Measurements from ENCODE around the gene ATG5. TPM values are rescaled to one million over a fixed set of nuclear protein-coding genes. Genes with fewer than 3 reads are reported as not detected.

The ATG5 gene
- total and polyA plus RNA-seq, 2 donors (not counting 1 experiment from before 2014, with no cell fraction given) = 13.6 to 26.3 TPM

DNA sequence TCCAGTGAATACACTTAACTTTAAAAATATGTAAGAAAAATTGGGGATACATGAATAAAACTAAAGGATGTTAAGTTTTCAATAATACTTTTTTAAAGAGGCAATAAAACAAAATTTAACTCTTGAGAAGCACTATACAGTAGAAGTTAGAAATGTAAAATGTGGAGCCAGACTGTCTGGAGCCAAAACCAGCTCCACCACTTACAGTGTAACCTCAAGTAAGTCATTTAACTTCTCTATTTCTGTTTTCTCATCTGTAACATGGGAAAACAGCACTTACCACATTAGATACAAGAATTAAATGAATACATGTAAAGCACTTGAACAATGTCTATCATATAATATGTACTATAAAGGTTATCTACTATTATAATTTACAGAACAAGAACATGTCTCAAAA is 6.7 kb downstream of the ATG5 start:
- peaks cover 1 to 6% of the 10 kb centered on the region in 2 donors for H3K4me1 ChIP-seq (ENCODE audit: control insufficient read depth in 2 of 2, insufficient read depth in 2 of 2, low read length in 2 of 2)
- H3K9ac ChIP-seq (ENCODE audit: low read length) = no peak overlapping the region
- DNase-seq = no peak
- H3K4me3 Mint-ChIP-seq = no peak overlapping the region
- H3K27me3 Mint-ChIP-seq = no peaks in the 10 kb centered on the region
- peaks cover 71% of the 10 kb centered on the region for H3K79me2 ChIP-seq (ENCODE audit: control insufficient read depth, insufficient read depth, low read length)
- ATAC-seq (ENCODE audit: low read depth) = no peak
- H2AFZ ChIP-seq (ENCODE audit: insufficient read depth, low read depth, low read length, poor library complexity, severe bottlenecking) = no peak overlapping the region
- intact Hi-C loops (cut with micrococcal nuclease) = no loop called here
- no peak overlapping the region for H3K4me2 ChIP-seq (replicated peaks; ENCODE audit: low read depth, low read length, poor library complexity, severe bottlenecking)
- no peaks in the 10 kb centered on the region for H3K9me3 Mint-ChIP-seq (ENCODE audit: insufficient read depth)
- CTCF ChIA-PET = interaction anchor here (1.3 to 1.6 kb wide), 2 partner anchors 16 to 21 kb away, joined by 3 read pairs; no protein-coding TSS in a partner anchor
- H3K27ac Mint-ChIP-seq = no peak overlapping the region
- peaks cover 46% of the 10 kb centered on the region for H3K4me1 Mint-ChIP-seq
- H3K9me3 ChIP-seq (ENCODE audit: control extremely low read depth in 1 of 3, control insufficient read depth in 2 of 3, insufficient read depth in 1 of 3, low read length in 2 of 3) = no peaks in the 10 kb centered on the region
- POLR2A ChIA-PET = no interaction called here
- peaks cover 1 to 11% of the 10 kb centered on the region in 2 experiments for H3K36me3 ChIP-seq (replicated peaks in 1 of 2; ENCODE audit: control extremely low read depth in 1 of 2, control insufficient read depth in 1 of 2, extremely low read depth in 1 of 2, insufficient read depth in 2 of 2, low read length in 1 of 2)
- TF ChIP-seq EZH2 (IDR thresholded peaks at IDR 0.05; ENCODE audit: borderline replicate concordance, insufficient read depth, low read depth, low read length, poor library complexity, severe bottlenecking) = no peak
- TF ChIP-seq, protein P1, sequence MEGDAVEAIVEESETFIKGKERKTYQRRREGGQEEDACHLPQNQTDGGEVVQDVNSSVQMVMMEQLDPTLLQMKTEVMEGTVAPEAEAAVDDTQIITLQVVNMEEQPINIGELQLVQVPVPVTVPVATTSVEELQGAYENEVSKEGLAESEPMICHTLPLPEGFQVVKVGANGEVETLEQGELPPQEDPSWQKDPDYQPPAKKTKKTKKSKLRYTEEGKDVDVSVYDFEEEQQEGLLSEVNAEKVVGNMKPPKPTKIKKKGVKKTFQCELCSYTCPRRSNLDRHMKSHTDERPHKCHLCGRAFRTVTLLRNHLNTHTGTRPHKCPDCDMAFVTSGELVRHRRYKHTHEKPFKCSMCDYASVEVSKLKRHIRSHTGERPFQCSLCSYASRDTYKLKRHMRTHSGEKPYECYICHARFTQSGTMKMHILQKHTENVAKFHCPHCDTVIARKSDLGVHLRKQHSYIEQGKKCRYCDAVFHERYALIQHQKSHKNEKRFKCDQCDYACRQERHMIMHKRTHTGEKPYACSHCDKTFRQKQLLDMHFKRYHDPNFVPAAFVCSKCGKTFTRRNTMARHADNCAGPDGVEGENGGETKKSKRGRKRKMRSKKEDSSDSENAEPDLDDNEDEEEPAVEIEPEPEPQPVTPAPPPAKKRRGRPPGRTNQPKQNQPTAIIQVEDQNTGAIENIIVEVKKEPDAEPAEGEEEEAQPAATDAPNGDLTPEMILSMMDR (IDR thresholded peaks at IDR 0.05) = no peak
- no peak overlapping the region for H3K27ac ChIP-seq (ENCODE audit: low read length in 2 of 2)
- H3K27me3 ChIP-seq (replicated peaks in 1 of 4; ENCODE audit: control extremely low read depth in 1 of 4, control insufficient read depth in 3 of 4, insufficient read depth in 4 of 4, low read length in 3 of 4) = no peaks in the 10 kb centered on the region
- H4K20me1 ChIP-seq (ENCODE audit: control insufficient read depth, insufficient read depth, low read length, poor library complexity, severe bottlenecking) = peaks cover 38% of the 10 kb centered on the region
- H3K4me3 ChIP-seq (ENCODE audit: control extremely low read depth in 1 of 5, extremely low read depth in 1 of 5, insufficient read depth in 1 of 5, low read depth in 2 of 5, low read length in 4 of 5) = no peak overlapping the region

DNA sequence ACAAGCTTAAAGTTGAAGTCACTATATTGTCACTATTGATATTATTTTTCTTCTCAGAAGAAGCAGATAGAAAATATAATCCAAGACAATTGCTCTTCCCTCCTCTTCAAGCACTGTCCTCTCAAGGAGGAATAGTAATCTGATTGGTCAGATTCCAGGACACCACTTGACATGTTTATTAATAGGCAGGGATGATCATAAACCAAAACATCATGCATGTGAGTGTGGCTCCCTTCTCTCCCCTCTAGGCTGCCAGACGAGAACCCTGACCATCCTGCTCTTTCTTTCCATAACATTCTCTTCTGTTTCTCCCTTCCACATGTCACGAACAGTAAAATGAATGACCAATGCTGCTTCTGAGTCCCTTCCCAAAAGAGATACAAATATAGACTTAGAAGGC is 7.5 kb downstream of the ATG5 start:
- ChIA-PET POLR2A (no interaction called here), CTCF (interaction anchor here (1.6 kb wide), 1 partner anchor 22 kb away, joined by 3 read pairs; no protein-coding TSS in a partner anchor)
- Histone ChIP-seq H3K27ac (ENCODE audit: low read length in 2 of 2) (no peak overlapping the region), H3K4me3 (ENCODE audit: control extremely low read depth in 1 of 5, extremely low read depth in 1 of 5, insufficient read depth in 1 of 5, low read depth in 2 of 5, low read length in 4 of 5) (no peak overlapping the region), H3K9ac (ENCODE audit: low read length) (no peak overlapping the region), H3K4me1 (ENCODE audit: control insufficient read depth in 2 of 2, insufficient read depth in 2 of 2, low read length in 2 of 2) (peaks cover 3 to 4% of the 10 kb centered on the region in 2 donors), H3K4me2 (replicated peaks; ENCODE audit: low read depth, low read length, poor library complexity, severe bottlenecking) (no peak overlapping the region), H3K9me3 (ENCODE audit: control extremely low read depth in 1 of 3, control insufficient read depth in 2 of 3, insufficient read depth in 1 of 3, low read length in 2 of 3) (no peaks in the 10 kb centered on the region), H2AFZ (ENCODE audit: insufficient read depth, low read depth, low read length, poor library complexity, severe bottlenecking) (no peak overlapping the region), H3K79me2 (ENCODE audit: control insufficient read depth, insufficient read depth, low read length) (peaks cover 69% of the 10 kb centered on the region), H3K36me3 (replicated peaks in 1 of 2; ENCODE audit: control extremely low read depth in 1 of 2, control insufficient read depth in 1 of 2, extremely low read depth in 1 of 2, insufficient read depth in 2 of 2, low read length in 1 of 2) (peaks cover 1 to 11% of the 10 kb centered on the region in 2 experiments), H4K20me1 (ENCODE audit: control insufficient read depth, insufficient read depth, low read length, poor library complexity, severe bottlenecking) (peaks cover 41% of the 10 kb centered on the region), H3K27me3 (replicated peaks in 1 of 4; ENCODE audit: control extremely low read depth in 1 of 4, control insufficient read depth in 3 of 4, insufficient read depth in 4 of 4, low read length in 3 of 4) (no peaks in the 10 kb centered on the region)
- peaks cover 44% of the 10 kb centered on the region for H3K4me1 Mint-ChIP-seq
- DNase-seq (no peak), ATAC-seq (ENCODE audit: low read depth) (no peak)
- H3K27ac Mint-ChIP-seq = no peak overlapping the region
- no peaks in the 10 kb centered on the region for H3K9me3 Mint-ChIP-seq (ENCODE audit: insufficient read depth)
- H3K27me3 Mint-ChIP-seq = no peaks in the 10 kb centered on the region
- WGBS (ENCODE audit: insufficient coverage) = 100% methylated on average over 2 of the region's 2 CpGs
- TF ChIP-seq, protein P1 (IDR thresholded peaks at IDR 0.05) = no peak
- no peak for TF ChIP-seq EZH2 (IDR thresholded peaks at IDR 0.05; ENCODE audit: borderline replicate concordance, insufficient read depth, low read depth, low read length, poor library complexity, severe bottlenecking)
- no peak overlapping the region for H3K4me3 Mint-ChIP-seq
- intact Hi-C loops (cut with micrococcal nuclease) = no loop called here

Data from B cell (primary cell).